ENCODE data around the gene BOLL.
"Not testable (repeated sequence)": the region's sequence is repeated elsewhere in the genome, so short reads cannot be mapped to it uniquely, and the experiment has no call there.

The BOLL gene

GRCh38 chr2:197705121-197705911, 79.8 kb downstream of the BOLL start, which contains the start of gene MARS2:
TSS of gene MARS2 (plus strand) at chr2:197705369. CDS start at chr2:197705406, 37 bp downstream.
- H3K4me1 ChIP-seq, result no peaks in the 10 kb centered on the region
- peak; percentile 96 for DNase-seq
- H3K4me3 ChIP-seq (ENCODE audit: low read depth, low read length), result peak within 1 kb of the TSS; percentile 96
- H3K36me3 ChIP-seq, result peaks cover 10% of the 10 kb centered on the region
- no peaks in the 10 kb centered on the region for H3K9me3 ChIP-seq
- no peaks in the 10 kb centered on the region for H3K27me3 ChIP-seq
- TF ChIP-seq CTCF (IDR thresholded peaks at IDR 0.05; ENCODE audit: low read depth, low read length), result no peak

- Histone ChIP-seq H3K27me3 (no peaks in the 10 kb centered on the region), H3K9me3 (no peaks in the 10 kb centered on the region), H3K36me3 (peaks cover 5% of the 10 kb centered on the region; the same call in 1 of the 2 replicates), H3K4me3 (ENCODE audit: low read depth, low read length) (peak overlapping the region; percentile 71), H3K4me1 (no peaks in the 10 kb centered on the region)
- no peak for TF ChIP-seq CTCF (IDR thresholded peaks at IDR 0.05; ENCODE audit: low read depth, low read length)
- DNase-seq, result no peak
Measured at GRCh38 chr2:197704434-197705120, 80.5 kb downstream of the BOLL start.

- DNase-seq, result no peak
- TF ChIP-seq CTCF (IDR thresholded peaks at IDR 0.05; ENCODE audit: low read depth, low read length), result no peak
- no peaks in the 10 kb centered on the region for H3K4me1 ChIP-seq
- no peaks in the 10 kb centered on the region for H3K27me3 ChIP-seq
- no peaks in the 10 kb centered on the region for H3K36me3 ChIP-seq
- H3K4me3 ChIP-seq (ENCODE audit: low read depth, low read length), result no peak overlapping the region
- H3K9me3 ChIP-seq, result peaks cover 3% of the 10 kb centered on the region; the same call in 1 of the 2 replicates
Measured at GRCh38 chr2:197700960-197701359, 84.2 kb downstream of the BOLL start.

DNA sequence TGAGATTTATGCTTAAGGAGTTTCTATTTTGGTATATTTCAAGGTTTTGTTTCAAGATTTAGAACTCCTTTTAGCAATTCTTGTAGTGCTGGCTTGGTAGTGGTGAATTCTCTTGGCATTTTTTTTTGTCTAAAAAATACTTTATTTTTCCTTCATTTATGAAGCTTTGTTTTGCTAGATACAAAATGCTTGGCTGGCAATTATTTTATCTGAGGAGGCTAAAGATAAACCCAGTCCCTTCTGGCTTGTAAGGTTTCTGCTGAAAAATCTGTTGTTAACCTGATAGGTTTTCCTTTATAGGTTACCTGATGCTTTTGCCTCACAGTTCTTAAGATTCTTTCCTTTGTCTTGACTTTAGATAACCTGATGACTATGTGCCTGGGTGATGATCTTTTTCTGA, 85.4 kb downstream of the BOLL start:
- not testable (repeated sequence) for H3K27me3 ChIP-seq; H3K4me1 ChIP-seq; H3K36me3 ChIP-seq; H3K4me3 ChIP-seq (ENCODE audit: low read depth, low read length); DNase-seq; H3K9me3 ChIP-seq

GRCh38 chr2:197696571-197696970, 88.5 kb downstream of the BOLL start:
- not testable (repeated sequence) for H3K9me3 ChIP-seq; H3K4me1 ChIP-seq; DNase-seq; H3K4me3 ChIP-seq (ENCODE audit: low read depth, low read length); H3K36me3 ChIP-seq; H3K27me3 ChIP-seq

DNA sequence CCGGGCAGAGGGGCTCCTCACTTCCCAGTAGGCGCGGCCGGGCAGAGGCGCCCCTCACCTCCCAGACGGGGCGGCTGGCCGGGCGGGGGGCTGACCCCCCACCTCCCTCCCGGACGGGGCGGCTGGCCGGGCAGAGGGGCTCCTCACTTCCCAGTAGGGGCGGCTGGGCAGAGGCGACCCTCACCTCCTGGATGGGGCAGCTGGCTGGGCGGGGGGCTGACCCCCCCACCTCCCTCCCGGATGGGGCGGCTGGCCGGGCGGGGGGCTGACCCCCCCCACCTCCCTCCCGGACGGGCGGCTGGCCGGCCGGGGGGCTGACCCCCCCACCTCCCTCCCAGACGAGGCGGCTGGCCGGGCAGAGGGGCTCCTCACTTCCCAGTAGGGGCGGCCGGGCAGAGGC, 89.1 kb downstream of the BOLL start:
- DNase-seq; H3K36me3 ChIP-seq; H3K27me3 ChIP-seq; H3K4me1 ChIP-seq; H3K4me3 ChIP-seq (ENCODE audit: low read depth, low read length); H3K9me3 ChIP-seq: not testable (repeated sequence)

GRCh38 chr2:197695206-197695605, 89.9 kb downstream of the BOLL start:
- not testable (repeated sequence) for DNase-seq; H3K9me3 ChIP-seq; H3K4me1 ChIP-seq; H3K4me3 ChIP-seq (ENCODE audit: low read depth, low read length); H3K36me3 ChIP-seq; H3K27me3 ChIP-seq

GRCh38 chr2:197677483-197677882, 107.6 kb downstream of the BOLL start:
- peaks cover 15% of the 10 kb centered on the region for H3K27me3 ChIP-seq
- H3K9me3 ChIP-seq, result no peaks in the 10 kb centered on the region
- no peak overlapping the region for H3K4me3 ChIP-seq (ENCODE audit: low read depth, low read length)
- DNase-seq, result no peak
- no peak for TF ChIP-seq CTCF (IDR thresholded peaks at IDR 0.05; ENCODE audit: low read depth, low read length)
- no peaks in the 10 kb centered on the region for H3K4me1 ChIP-seq
- no peaks in the 10 kb centered on the region for H3K36me3 ChIP-seq
